ENCODE results near the gene TPK1. TPM values are rescaled to one million over a fixed set of nuclear protein-coding genes. Genes with fewer than 3 reads are reported as not detected.
"Not testable (repeated sequence)": the region's sequence is repeated elsewhere in the genome, so short reads cannot be mapped to it uniquely, and the experiment has no call there.

TPK1 gene
- total RNA-seq, 1 donor from 2014 or later, result 2.9 TPM

DNA sequence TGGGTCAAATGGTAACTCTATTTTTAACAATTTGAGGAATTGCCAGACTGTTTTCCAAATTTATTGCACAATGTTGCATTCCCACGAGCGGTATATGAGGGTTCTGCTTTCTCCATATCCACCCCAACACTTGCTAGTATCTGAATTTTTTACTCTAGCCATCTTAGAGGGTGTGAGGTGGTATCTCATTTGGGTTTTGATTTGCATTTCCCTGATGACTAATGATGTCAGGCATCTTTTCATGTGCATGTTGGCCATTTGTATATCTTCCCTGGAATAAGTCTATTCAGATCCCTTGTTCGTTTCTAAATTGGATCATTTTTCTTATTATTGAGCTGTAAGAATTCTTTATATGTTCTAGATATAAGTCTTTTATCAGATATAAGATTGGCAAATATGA, 97.7 kb downstream of the TPK1 start:
- DNase-seq (no peak), ATAC-seq (ENCODE audit: poor library complexity) (no peak)
- intact Hi-C loops (cut with DNase I), result no loop called here

DNA sequence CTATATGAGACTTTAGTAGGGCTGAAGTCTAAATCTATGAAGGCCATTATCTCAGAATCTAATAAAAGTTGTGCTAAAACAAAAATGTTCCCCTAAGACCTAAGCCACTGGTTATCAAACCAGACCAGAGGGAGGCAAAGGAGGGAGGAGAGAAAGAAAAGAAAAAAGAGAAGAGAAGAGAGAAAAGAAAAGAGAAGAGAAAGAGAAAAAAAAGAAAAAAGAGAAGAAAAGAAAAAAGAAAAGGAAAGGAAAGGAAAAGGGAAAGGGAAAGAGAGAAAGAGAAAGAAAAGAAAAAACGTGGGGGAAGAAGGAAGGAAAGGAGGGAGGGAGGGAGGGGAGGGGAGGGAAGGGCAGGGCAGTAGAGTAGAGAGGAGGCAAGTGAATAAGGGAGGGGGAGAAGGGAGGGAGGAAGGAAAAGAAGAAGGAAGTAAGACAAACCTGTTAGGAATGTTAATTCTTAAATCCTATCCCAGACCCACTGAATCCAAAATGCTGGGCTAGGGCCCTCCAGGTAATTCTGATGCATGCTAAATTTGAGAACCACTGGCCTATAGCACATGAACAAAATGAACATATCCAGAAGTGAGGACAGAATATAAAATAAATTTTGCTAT, 98.9 kb downstream of the TPK1 start:
- ATAC-seq (ENCODE audit: poor library complexity), result no peak
- DNase-seq, result no peak
- intact Hi-C loops (cut with DNase I), result no loop called here

GRCh38 chr7:144735505-144736276, 100.2 kb downstream of the TPK1 start:
- intact Hi-C loops (cut with DNase I), result no loop called here
- ATAC-seq (ENCODE audit: poor library complexity) (no peak), DNase-seq (no peak)

GRCh38 chr7:144731661-144732351, 104.0 kb downstream of the TPK1 start:
- intact Hi-C loops (cut with DNase I), result no loop called here
- DNase-seq, result no peak
- no peak for ATAC-seq (ENCODE audit: poor library complexity)

DNA sequence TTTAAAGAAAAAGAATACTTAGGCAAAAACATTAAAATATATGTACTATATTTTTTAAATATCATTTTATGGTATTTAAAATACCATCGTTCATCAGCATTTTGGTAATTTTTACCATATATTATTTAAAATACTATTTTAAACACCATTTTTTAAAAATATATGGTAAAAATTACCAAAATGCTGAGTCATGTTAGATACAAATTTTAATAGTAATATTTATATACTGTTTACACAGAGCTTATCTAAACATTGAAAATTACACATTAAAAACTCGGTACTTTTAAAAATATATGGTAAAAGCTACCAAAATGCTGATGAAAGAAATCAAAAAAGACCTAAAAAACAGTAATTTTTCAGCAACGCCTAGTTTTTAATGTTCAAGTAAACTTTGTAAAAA, 105.6 kb downstream of the TPK1 start:
- DNase-seq, result no peak
- intact Hi-C loops (cut with DNase I), result no loop called here
- ATAC-seq (ENCODE audit: poor library complexity), result no peak

- DNase-seq, result no peak
- no peak for ATAC-seq (ENCODE audit: poor library complexity)
- intact Hi-C loops (cut with DNase I), result no loop called here
Measured at GRCh38 chr7:144729226-144729625, 106.6 kb downstream of the TPK1 start.

GRCh38 chr7:144728551-144728950, 107.3 kb downstream of the TPK1 start:
- DNase-seq (no peak), ATAC-seq (ENCODE audit: poor library complexity) (no peak)
- intact Hi-C loops (cut with DNase I), result no loop called here

- DNase-seq; intact Hi-C loops (cut with DNase I); ATAC-seq (ENCODE audit: poor library complexity): not testable (repeated sequence)
Measured at GRCh38 chr7:144726840-144727239, 109.0 kb downstream of the TPK1 start.

DNA sequence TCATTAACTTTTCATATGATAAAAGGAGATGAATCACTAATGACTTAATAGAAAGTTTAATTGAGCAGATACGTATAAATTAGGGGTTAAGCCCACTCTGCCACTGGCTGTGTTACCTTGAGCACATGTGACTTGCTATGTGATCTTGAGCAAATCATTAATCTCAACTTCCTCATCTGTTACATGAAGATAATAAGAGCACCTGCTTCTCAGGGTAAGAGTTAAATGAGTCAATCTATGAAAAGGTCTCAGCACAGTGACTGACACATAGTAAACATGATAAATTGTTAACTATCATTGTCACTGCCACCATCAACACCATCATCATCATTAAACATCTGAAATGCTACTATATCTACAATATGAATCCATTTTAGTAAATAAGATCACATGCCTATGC, 110.8 kb downstream of the TPK1 start:
- DNase-seq, result no peak
- ATAC-seq (ENCODE audit: poor library complexity), result no peak
- intact Hi-C loops (cut with DNase I), result no loop called here

DNA sequence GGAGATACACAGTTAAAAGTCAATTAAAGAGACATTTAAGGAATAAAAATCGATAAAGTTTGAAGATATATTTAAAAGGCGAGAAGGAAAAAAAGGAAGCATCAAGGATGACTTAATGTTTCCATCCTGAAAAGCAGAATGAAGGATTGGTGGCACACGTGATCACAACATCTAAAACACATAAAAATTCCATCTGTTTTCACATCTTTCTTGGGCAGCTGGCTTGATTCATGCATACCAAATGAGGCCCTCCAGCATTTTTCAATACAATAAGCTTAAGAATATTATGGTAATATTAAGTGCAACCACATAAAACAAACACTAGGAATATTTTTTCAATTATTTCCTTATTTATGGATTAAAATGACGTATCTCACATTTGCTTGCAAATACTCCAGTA, 112.6 kb downstream of the TPK1 start:
- ATAC-seq (ENCODE audit: poor library complexity), result no peak
- DNase-seq, result no peak
- intact Hi-C loops (cut with DNase I), result no loop called here

- DNase-seq (no peak), ATAC-seq (ENCODE audit: poor library complexity) (no peak)
- intact Hi-C loops (cut with DNase I), result no loop called here
Measured at GRCh38 chr7:144720710-144721109, 115.1 kb downstream of the TPK1 start.

- DNase-seq, result no peak
- ATAC-seq (ENCODE audit: poor library complexity), result no peak
- intact Hi-C loops (cut with DNase I), result no loop called here
Measured at GRCh38 chr7:144720149-144720548, 115.7 kb downstream of the TPK1 start.

- DNase-seq (no peak), ATAC-seq (ENCODE audit: poor library complexity) (no peak)
- intact Hi-C loops (cut with DNase I), result no loop called here
Measured at GRCh38 chr7:144717720-144718119, 118.1 kb downstream of the TPK1 start.

DNA sequence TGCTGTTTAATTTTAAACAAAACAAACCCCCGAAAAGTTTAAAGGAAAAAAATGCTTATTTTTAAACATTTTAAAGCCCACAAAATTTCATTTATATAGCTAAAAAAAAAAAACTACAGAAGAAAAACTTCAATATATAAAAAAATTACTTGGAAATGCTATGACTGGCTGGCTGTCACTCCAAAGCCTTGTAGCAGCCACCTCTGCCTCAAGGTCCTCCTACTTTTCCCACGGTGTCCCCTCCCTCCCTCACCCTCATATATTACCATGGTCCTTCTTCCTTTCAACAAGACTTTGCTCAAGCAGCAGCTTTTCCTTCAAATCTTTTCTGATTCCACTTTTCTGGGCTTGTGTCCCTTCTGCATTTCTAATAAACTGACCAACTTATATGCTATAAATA, 122.0 kb downstream of the TPK1 start:
- intact Hi-C loops (cut with DNase I), result no loop called here
- ATAC-seq (ENCODE audit: poor library complexity) (no peak), DNase-seq (no peak)

DNA sequence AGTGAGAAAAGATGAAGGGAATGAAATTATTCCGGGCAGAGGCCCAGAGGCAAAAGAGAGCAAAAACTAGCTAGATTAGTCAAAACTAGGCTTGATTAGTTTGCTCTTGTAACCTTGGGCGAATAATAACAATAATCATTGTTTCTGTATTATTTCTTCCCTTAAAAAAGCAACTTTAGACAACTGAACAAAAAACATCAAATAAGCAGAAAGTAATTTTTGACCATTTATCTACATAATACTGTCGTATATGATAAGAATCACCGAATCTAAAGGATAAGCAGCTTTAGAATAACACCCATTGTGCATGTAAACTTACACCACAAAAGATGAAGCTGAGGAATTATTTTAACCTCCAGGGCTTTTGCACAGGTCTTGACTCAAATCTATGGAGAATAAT, 125.1 kb downstream of the TPK1 start:
- DNase-seq, result no peak
- intact Hi-C loops (cut with DNase I), result no loop called here
- no peak for ATAC-seq (ENCODE audit: poor library complexity)

GRCh38 chr7:144709066-144709465, 126.8 kb downstream of the TPK1 start:
- no peak for DNase-seq
- no peak for ATAC-seq (ENCODE audit: poor library complexity)
- intact Hi-C loops (cut with DNase I), result no loop called here

DNA sequence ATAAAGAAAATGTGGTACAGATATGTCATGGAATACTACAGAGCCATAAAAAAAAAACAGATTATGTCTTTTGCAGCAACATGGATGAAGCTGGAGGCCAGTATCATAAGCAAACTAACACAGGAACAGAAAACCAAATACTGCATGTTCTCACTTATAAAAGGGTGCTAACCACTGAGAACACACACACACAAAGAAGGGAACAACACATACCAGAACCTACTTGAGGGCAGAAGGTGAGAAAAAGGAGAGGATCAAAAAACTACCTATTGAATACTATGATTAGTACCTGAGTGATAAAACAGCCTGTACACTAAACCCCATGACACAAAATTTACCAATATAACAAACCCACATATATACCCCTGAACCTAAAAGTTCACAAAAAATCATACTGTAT, 144.6 kb downstream of the TPK1 start:
- DNase-seq, result no peak
- no peak for ATAC-seq (ENCODE audit: poor library complexity)
- intact Hi-C loops (cut with DNase I), result no loop called here

DNA sequence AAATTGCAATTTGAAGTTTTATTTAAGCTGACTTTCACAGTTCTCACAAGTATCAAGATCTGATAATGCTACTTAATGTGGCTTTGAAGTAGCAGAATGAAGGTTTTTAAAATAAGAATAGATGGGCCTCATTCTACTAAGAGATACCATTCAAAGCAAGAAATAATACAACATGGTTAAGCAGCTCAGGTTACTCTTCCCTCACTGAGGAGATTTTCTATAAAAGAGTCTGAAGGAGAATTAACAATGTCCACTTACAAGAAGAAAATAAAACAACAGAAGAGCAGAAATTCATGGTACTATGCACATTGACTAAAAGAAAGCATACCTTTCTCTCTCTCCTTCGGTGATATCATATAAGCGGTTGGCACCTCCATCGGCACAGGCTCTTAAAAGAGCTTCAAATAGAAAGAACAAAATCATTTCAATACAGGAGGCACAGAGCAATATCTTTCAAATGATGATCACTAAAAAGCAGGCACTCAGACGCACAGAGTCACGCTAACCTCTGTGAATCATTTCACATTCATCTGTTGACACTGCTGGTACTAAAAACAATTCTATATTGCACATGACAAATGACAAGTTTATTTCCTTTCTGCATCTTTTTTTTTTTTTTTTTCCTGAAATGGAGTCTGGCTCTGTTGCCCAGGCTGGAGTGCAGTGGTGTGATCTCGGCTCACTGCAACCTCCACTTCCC, 153.1 kb downstream of the TPK1 start:
- intact Hi-C loops (cut with DNase I), result no loop called here
- no peak for ATAC-seq (ENCODE audit: poor library complexity)

DNA sequence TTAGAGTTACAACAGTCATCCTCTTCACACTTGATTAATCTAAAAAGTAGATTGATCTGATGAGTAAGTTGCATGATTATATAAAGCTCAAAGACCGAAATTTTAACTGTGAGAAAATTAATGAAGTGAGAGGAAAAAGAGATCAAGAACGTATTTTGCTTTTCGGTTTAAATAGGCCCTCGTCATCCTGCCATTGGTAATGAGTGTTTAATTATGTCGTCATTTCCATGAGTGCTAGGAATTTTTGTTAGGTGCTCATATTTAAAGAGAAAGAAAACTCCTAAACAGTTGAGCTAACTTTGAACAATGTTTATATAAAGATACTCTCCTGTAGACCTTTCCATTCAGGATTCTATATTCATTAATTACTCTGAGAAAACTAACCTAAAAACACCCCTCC, 159.4 kb downstream of the TPK1 start:
- intact Hi-C loops (cut with DNase I), result no loop called here
- ATAC-seq (ENCODE audit: poor library complexity) (no peak), DNase-seq (no peak)

More for the DNA sequence above, 153.1 kb downstream of the TPK1 start:
- no peak for DNase-seq

Measured in Right ventricle myocardium superior (tissue), 1 donor.